HepG2 (cell line): Measurements from ENCODE around the gene WDR54. TPM values are rescaled to one million over a fixed set of nuclear protein-coding genes. Genes with fewer than 3 reads are reported as not detected.

Experiments
- BHLHE40 ChIP-seq: IDR thresholded peaks from 2 replicates; pipeline ENCODE4 v1.6.1; 2011; ENCODE audit warnings: low read length, improper control_type of control experiment
- BRD4 ChIP-seq: sonication (generic); formaldehyde crosslinking; IDR thresholded peaks from 2 replicates; pipeline ENCODE4 v1.4.0; 2020; ENCODE audit warnings: missing genetic modification reagents
- ELF1 ChIP-seq: sonication (generic); formaldehyde crosslinking; IDR thresholded peaks from 2 replicates; pipeline ENCODE4 v1.4.0; 2020; ENCODE audit warnings: missing genetic modification reagents
- ETV6 ChIP-seq: sonication (generic); formaldehyde crosslinking; conservative IDR thresholded peaks from 2 replicates; pipeline ENCODE4 v1.4.0; 2020; ENCODE audit warnings: missing genetic modification reagents
- FOXA3 ChIP-seq: IDR thresholded peaks from 2 replicates; pipeline ENCODE4 v1.6.1; 2016; ENCODE audit warnings: missing genetic modification reagents, missing compliant biosample characterization
- GFI1 ChIP-seq: sonication (generic); formaldehyde crosslinking; IDR thresholded peaks from 2 replicates; pipeline ENCODE4 v1.5.0; 2020; ENCODE audit warnings: missing genetic modification reagents, mild to moderate bottlenecking, borderline replicate concordance
- ISL2 ChIP-seq: sonication (generic); formaldehyde crosslinking; IDR thresholded peaks from 2 replicates; pipeline ENCODE4 v1.5.0; 2020; ENCODE audit warnings: missing genetic modification reagents
- JARID2 ChIP-seq: sonication (generic); formaldehyde crosslinking; IDR thresholded peaks from 2 replicates; pipeline ENCODE4 v1.8.1; 2023; ENCODE audit warnings: missing genetic modification reagents, inconsistent platforms; ENCODE audit not compliant: insufficient replicate concordance
- KAT8 ChIP-seq: IDR thresholded peaks from 2 replicates; pipeline ENCODE4 v1.6.1; 2016; ENCODE audit warnings: missing genetic modification reagents, missing compliant biosample characterization
- MEF2D ChIP-seq: sonication (generic); formaldehyde crosslinking; IDR thresholded peaks from 2 replicates; pipeline ENCODE4 v1.5.1; 2020; ENCODE audit warnings: mild to moderate bottlenecking, missing genetic modification reagents
- MZF1 ChIP-seq: sonication (generic); formaldehyde crosslinking; IDR thresholded peaks from 2 replicates; pipeline ENCODE4 v1.8.1; 2023; ENCODE audit warnings: mild to moderate bottlenecking, missing genetic modification reagents, borderline replicate concordance
- NCOR1 ChIP-seq: fragments of 200-600 bp; sonication (generic); IDR thresholded peaks from 2 replicates; pipeline ENCODE4 v1.7.0; 2017; ENCODE audit warnings: antibody characterized with exemption, low read length, borderline replicate concordance
- NFIB ChIP-seq: sonication (generic); formaldehyde crosslinking; IDR thresholded peaks from 2 replicates; pipeline ENCODE4 v1.9.0; 2021; ENCODE audit warnings: missing genetic modification reagents, mild to moderate bottlenecking, borderline replicate concordance
- NKX3-1 ChIP-seq: sonication (generic); formaldehyde crosslinking; IDR thresholded peaks from 2 replicates; pipeline ENCODE4 v1.5.0; 2020; ENCODE audit warnings: missing genetic modification reagents
- STAT5B ChIP-seq: sonication (generic); formaldehyde crosslinking; IDR thresholded peaks from 2 replicates; pipeline ENCODE4 v1.4.0; 2020; ENCODE audit warnings: missing genetic modification reagents
- TBX2 ChIP-seq: sonication (generic); formaldehyde crosslinking; IDR thresholded peaks from 2 replicates; pipeline ENCODE4 v1.5.0; 2020; ENCODE audit warnings: missing genetic modification reagents, mild to moderate bottlenecking, borderline replicate concordance
- ZNF260 ChIP-seq: sonication (generic); formaldehyde crosslinking; IDR thresholded peaks from 2 replicates; pipeline ENCODE4 v1.4.0; 2020; ENCODE audit warnings: missing genetic modification reagents, low read depth, mild to moderate bottlenecking, borderline replicate concordance
- ZNF263 ChIP-seq: sonication (generic); formaldehyde crosslinking; IDR thresholded peaks from 2 replicates; pipeline ENCODE4 v1.4.0; 2020; ENCODE audit warnings: missing genetic modification reagents
- ZNF264 ChIP-seq: sonication (generic); formaldehyde crosslinking; IDR thresholded peaks from 2 replicates; pipeline ENCODE4 v1.4.0; 2020; ENCODE audit warnings: missing genetic modification reagents
- ZNF430 ChIP-seq: sonication (generic); formaldehyde crosslinking; IDR thresholded peaks from 2 replicates; pipeline ENCODE4 v1.9.0; 2021; ENCODE audit warnings: mild to moderate bottlenecking, missing genetic modification reagents
- ZNF460 ChIP-seq: sonication (generic); formaldehyde crosslinking; IDR thresholded peaks from 2 replicates; pipeline ENCODE4 v1.5.1; 2020; ENCODE audit warnings: missing genetic modification reagents, mild to moderate bottlenecking, borderline replicate concordance
- ZNF501 ChIP-seq: sonication (generic); formaldehyde crosslinking; IDR thresholded peaks from 2 replicates; pipeline ENCODE4 v1.5.1; 2020; ENCODE audit warnings: mild to moderate bottlenecking, moderate library complexity, missing genetic modification reagents
- ZNF547 ChIP-seq: sonication (generic); formaldehyde crosslinking; IDR thresholded peaks from 2 replicates; pipeline ENCODE4 v1.5.1; 2020; ENCODE audit warnings: mild to moderate bottlenecking, missing genetic modification reagents
- ZNF549 ChIP-seq: sonication (generic); formaldehyde crosslinking; IDR thresholded peaks from 2 replicates; pipeline ENCODE4 v1.5.0; 2020; ENCODE audit warnings: missing genetic modification reagents
- ZNF550 ChIP-seq: sonication (generic); formaldehyde crosslinking; IDR thresholded peaks from 2 replicates; pipeline ENCODE4 v1.4.0; 2020; ENCODE audit warnings: mild to moderate bottlenecking, missing genetic modification reagents, borderline replicate concordance
- ZNF614 ChIP-seq: IDR thresholded peaks from 2 replicates; pipeline ENCODE4 v1.6.1; 2018; ENCODE audit warnings: missing biosample characterization, missing genetic modification reagents, inconsistent platforms, borderline replicate concordance
- ZNF670 ChIP-seq: sonication (generic); formaldehyde crosslinking; IDR thresholded peaks from 2 replicates; pipeline ENCODE4 v1.8.0; 2022; ENCODE audit warnings: mild to moderate bottlenecking, missing genetic modification reagents, borderline replicate concordance
- ZNF709 ChIP-seq: sonication (generic); formaldehyde crosslinking; IDR thresholded peaks from 2 replicates; pipeline ENCODE4 v1.5.0; 2020; ENCODE audit warnings: mild to moderate bottlenecking, missing genetic modification reagents
- ZNF792 ChIP-seq: IDR thresholded peaks from 2 replicates; pipeline ENCODE4 v1.6.1; 2016
- polyA plus RNA-seq, 8 experiments: library from polyadenylated mRNA; depleted of rRNA in 3 of 8; stranded (reverse) in 7 of 8; unstranded in 1 of 8; fragments of >200 nt; fragmentation: Illumina TruSeq in 4 of 8; extraction: Trizol in 4 of 8; gene quantifications; 2 replicates each; pipeline versions ENCODE4 v1.2.1 to v1.2.3, GENCODE V29; 2011 to 2016; ENCODE audit warnings: low read depth in 4 of 8, missing spikeins in 1 of 8, mixed read lengths in 1 of 8; ENCODE audit not compliant: insufficient read depth in 1 of 8
- total RNA-seq, 5 experiments: library from RNA; depleted of rRNA; stranded (reverse); fragments of >200 nt; fragmentation: Illumina TruSeq; extraction: Trizol; gene quantifications; 2 replicates each; pipeline ENCODE4 v1.2.3, GENCODE V29; 2016; ENCODE audit warnings: low read depth in 1 of 5
- TF ChIP-seq, protein P1 (sequence below): sonication (generic); formaldehyde crosslinking; IDR thresholded peaks from 2 replicates; pipeline ENCODE4 v1.5.0; 2020; ENCODE audit warnings: missing genetic modification reagents
- TF ChIP-seq, protein P2 (sequence below): IDR thresholded peaks from 2 replicates; pipeline ENCODE4 v1.6.1; 2018; ENCODE audit warnings: missing genetic modification reagents

WDR54 gene
- total and polyA plus RNA-seq, 2 of the 13 experiments (the other 11 are each of a cell fraction or from before 2014, with no cell fraction given), result 2.0 to 17.3 TPM

DNA sequence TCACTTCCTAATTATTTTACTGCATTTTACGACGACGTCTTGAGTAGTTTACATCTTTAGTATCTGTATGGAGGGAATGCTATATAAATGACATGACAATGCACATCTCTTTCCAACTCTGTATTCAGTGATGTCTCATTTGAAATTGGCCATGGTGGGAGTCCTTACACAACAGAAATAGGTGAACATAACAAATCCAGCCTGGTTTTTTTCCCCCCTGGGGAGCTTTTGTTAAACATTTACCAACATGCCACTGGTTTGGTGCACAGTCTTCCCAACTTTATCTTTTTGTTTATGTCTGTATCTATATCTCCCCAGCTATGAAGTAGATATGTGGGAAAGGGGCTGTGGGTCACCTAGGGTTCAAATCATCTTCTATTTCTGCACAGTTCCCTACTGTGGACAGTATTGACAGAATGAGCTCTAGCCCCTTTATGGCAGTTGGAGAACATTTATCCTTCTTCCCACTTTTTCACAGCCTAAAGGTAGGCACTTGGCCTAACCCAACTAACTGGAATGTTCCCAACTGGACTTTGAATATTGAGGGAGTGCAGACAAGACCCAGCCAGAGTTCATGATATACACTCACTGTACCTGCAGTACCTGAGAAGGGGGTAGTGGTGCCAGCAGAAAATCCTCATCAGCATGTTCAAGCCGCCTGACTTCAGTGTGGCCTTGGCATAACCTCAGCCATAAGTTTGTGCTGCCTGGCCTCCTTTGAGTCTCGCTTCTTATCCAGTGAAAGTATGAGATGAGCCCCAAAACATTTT, 25.9 kb downstream of the WDR54 start (continued):
- peak; percentile 61; the same call in 1 of the 2 replicates for TF ChIP-seq ZNF501 (CRISPR knock-in tag)
- TF ChIP-seq ZNF263, result no peak
- TF ChIP-seq ELF1 (CRISPR knock-in tag), result peak; percentile 17; the same call in 1 of the 2 replicates
- no peak for TF ChIP-seq ZNF670
- peak; percentile 37; the same call in 1 of the 2 replicates for TF ChIP-seq FOXA3 (CRISPR knock-in tag)
- no peak for TF ChIP-seq ZNF460 (CRISPR knock-in tag)
- TF ChIP-seq MEF2D, result peak; percentile 67; the same call in 1 of the 2 replicates
- no peak for TF ChIP-seq MZF1 (CRISPR knock-in tag)
- TF ChIP-seq ETV6 (CRISPR knock-in tag), result no peak
- peak; percentile 86; the same call in 1 of the 2 replicates for TF ChIP-seq ZNF614 (CRISPR knock-in tag)
- peak; percentile 48; the same call in 1 of the 2 replicates for TF ChIP-seq TBX2 (CRISPR knock-in tag)
- TF ChIP-seq, protein P1, sequence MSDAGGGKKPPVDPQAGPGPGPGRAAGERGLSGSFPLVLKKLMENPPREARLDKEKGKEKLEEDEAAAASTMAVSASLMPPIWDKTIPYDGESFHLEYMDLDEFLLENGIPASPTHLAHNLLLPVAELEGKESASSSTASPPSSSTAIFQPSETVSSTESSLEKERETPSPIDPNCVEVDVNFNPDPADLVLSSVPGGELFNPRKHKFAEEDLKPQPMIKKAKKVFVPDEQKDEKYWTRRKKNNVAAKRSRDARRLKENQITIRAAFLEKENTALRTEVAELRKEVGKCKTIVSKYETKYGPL (CRISPR knock-in tag), result no peak
- 0 out of 2 replicates have a peak, but pooled peaks have one; percentile 27 for TF ChIP-seq ZNF264 (CRISPR knock-in tag)
- no peak for TF ChIP-seq ZNF549
- peak; percentile 54; the same call in 1 of the 2 replicates for TF ChIP-seq NCOR1
- TF ChIP-seq BRD4 (CRISPR knock-in tag), result no peak
- no peak for TF ChIP-seq NKX3-1 (CRISPR knock-in tag)
- TF ChIP-seq JARID2 (CRISPR knock-in tag), result no peak
- no peak for TF ChIP-seq ZNF260 (CRISPR knock-in tag)
- peak; percentile 35; the same call in 1 of the 2 replicates for TF ChIP-seq ZNF709 (CRISPR knock-in tag)
- no peak for TF ChIP-seq ZNF550
- no peak for TF ChIP-seq ISL2 (CRISPR knock-in tag)
- TF ChIP-seq, protein P2, sequence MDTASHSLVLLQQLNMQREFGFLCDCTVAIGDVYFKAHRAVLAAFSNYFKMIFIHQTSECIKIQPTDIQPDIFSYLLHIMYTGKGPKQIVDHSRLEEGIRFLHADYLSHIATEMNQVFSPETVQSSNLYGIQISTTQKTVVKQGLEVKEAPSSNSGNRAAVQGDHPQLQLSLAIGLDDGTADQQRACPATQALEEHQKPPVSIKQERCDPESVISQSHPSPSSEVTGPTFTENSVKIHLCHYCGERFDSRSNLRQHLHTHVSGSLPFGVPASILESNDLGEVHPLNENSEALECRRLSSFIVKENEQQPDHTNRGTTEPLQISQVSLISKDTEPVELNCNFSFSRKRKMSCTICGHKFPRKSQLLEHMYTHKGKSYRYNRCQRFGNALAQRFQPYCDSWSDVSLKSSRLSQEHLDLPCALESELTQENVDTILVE (CRISPR knock-in tag), result peak; percentile 68; the same call in 1 of the 2 replicates
- no peak for TF ChIP-seq NFIB (CRISPR knock-in tag)
- no peak for TF ChIP-seq BHLHE40
- TF ChIP-seq ZNF430, result 0 out of 2 replicates have a peak, but pooled peaks have one; percentile 22
- TF ChIP-seq KAT8, result peak; percentile 61; the same call in 1 of the 2 replicates
- no peak for TF ChIP-seq ZNF547 (CRISPR knock-in tag)
- TF ChIP-seq STAT5B (CRISPR knock-in tag), result no peak
- TF ChIP-seq GFI1, result peak; percentile 32; the same call in 1 of the 2 replicates
- TF ChIP-seq ZNF792, result 0 out of 2 replicates have a peak, but pooled peaks have one; percentile 20
